Upper lobe of right lung (tissue), 1 donor: ENCODE data around the gene DNTTIP2. TPM values are rescaled to one million over a fixed set of nuclear protein-coding genes. Genes with fewer than 3 reads are reported as not detected.
"Not testable (repeated sequence)": the region's sequence is repeated elsewhere in the genome, so short reads cannot be mapped to it uniquely, and the experiment has no call there.

Experiments
- ATAC-seq: fragments of 200-7000 bp; cut with Tn5 transposase; one replicate; pipeline ENCODE4 v1.9.1; 2020; ENCODE audit warnings: mild to moderate bottlenecking, moderate library complexity
- DNase-seq: peaks from one replicate; pipeline ENCODE4 v3.0.0-alpha.2; 2020
- H3K27ac ChIP-seq: fragments of 200-600 bp; one replicate; pipeline ENCODE4 v1.8.0; 2022
- H3K27me3 ChIP-seq: fragments of 200-600 bp; one replicate; pipeline ENCODE4 v1.8.0; 2022; ENCODE audit warnings: mild to moderate bottlenecking
- H3K36me3 ChIP-seq: fragments of 200-600 bp; one replicate; pipeline ENCODE4 v1.8.0; 2022
- H3K4me1 ChIP-seq: fragments of 200-600 bp; one replicate; pipeline ENCODE4 v1.8.0; 2022
- H3K4me3 ChIP-seq: fragments of 200-600 bp; one replicate; pipeline ENCODE4 v1.8.0; 2022; ENCODE audit warnings: mild to moderate bottlenecking
- H3K9me3 ChIP-seq: fragments of 200-600 bp; one replicate; pipeline ENCODE4 v1.8.0; 2022
- intact Hi-C: fragments of 100-400 bp; cut with DNase I; formaldehyde crosslinking; loops from one replicate; pipeline ENCODE4 v1.11.0; 2022
- long read RNA-seq: library from polyadenylated mRNA; unstranded; transcript quantifications from one replicate; pipeline ENCODE4 v2.0.0, GENCODE V29; 2021
- total RNA-seq: library from RNA; stranded (reverse); fragmentation: NEBNext Ultra II Directional; extraction: Animal tissue kit (Norgen Biotek cat#: 25700); gene quantifications from one replicate; pipeline ENCODE4 v1.2.1, GENCODE V29; 2021
- TF ChIP-seq, protein P1 (sequence below): fragments of 200-600 bp; IDR thresholded peaks from one replicate; pipeline ENCODE4 v1.8.0; 2022; ENCODE audit warnings: antibody characterized with exemption
- donor health status: DM: no; HTN: yes; CAD: no; lungs with severe emphysema.

The DNTTIP2 gene, protein sequence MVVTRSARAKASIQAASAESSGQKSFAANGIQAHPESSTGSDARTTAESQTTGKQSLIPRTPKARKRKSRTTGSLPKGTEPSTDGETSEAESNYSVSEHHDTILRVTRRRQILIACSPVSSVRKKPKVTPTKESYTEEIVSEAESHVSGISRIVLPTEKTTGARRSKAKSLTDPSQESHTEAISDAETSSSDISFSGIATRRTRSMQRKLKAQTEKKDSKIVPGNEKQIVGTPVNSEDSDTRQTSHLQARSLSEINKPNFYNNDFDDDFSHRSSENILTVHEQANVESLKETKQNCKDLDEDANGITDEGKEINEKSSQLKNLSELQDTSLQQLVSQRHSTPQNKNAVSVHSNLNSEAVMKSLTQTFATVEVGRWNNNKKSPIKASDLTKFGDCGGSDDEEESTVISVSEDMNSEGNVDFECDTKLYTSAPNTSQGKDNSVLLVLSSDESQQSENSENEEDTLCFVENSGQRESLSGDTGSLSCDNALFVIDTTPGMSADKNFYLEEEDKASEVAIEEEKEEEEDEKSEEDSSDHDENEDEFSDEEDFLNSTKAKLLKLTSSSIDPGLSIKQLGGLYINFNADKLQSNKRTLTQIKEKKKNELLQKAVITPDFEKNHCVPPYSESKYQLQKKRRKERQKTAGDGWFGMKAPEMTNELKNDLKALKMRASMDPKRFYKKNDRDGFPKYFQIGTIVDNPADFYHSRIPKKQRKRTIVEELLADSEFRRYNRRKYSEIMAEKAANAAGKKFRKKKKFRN
- 49.0 TPM for total RNA-seq
- long read RNA-seq, full-length matches to known transcripts: 77 of 87 reads
- long read RNA-seq, partial matches to known transcripts: 6 of 87 reads
- long read RNA-seq, other reads (novel, unspliced or antisense): 4 of 87 reads

DNA sequence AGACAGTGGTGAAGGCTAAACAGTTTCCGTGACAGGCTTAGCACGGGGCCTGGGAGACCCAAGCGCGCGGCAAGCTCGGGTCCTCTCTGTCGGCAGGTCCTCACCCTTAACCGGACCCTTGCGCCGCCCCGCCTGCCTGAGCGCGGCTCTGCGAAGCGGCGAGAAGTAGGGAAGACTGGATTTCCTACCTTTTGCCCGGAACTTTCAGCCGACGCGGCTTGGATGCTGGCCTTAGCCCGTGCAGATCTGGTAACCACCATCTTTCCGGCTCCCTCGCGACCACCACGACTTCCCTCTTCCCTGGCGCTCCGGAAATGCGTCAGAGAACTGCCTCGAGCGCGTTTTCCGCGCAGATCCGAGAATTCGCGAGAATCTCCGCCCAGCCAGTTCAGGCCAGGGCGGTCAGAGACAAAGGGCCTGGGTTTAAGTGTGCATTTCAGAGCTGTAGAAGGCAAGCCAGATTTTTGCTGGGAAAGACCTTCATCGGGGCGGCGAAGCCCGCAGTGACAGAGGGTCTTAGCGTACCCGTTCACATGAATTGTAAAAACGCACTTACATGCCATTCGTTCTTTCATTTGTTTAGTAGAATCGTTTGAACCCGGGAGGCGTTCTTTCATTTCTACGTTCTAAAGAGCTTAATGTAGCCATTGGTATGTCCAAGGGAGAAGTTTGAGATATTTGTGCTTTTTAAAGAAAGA is at the start of gene DNTTIP2:
DNTTIP2 (minus strand) TSS at position 318 of the 698 bp plus-strand sequence; CDS start at position 260, 58 bp downstream.
- Histone ChIP-seq H3K9me3 (no peaks in the 10 kb centered on the region), H3K36me3 (peaks cover 36% of the 10 kb centered on the region), H3K4me1 (peaks cover 29% of the 10 kb centered on the region), H3K27me3 (no peaks in the 10 kb centered on the region), H3K27ac (peak within 1 kb of the TSS; percentile 92), H3K4me3 (peak within 1 kb of the TSS; percentile 90)
- intact Hi-C loops: no loop called here
- ATAC-seq (peak; percentile 98), DNase-seq (peak; percentile 94)
- TF ChIP-seq, protein P1, sequence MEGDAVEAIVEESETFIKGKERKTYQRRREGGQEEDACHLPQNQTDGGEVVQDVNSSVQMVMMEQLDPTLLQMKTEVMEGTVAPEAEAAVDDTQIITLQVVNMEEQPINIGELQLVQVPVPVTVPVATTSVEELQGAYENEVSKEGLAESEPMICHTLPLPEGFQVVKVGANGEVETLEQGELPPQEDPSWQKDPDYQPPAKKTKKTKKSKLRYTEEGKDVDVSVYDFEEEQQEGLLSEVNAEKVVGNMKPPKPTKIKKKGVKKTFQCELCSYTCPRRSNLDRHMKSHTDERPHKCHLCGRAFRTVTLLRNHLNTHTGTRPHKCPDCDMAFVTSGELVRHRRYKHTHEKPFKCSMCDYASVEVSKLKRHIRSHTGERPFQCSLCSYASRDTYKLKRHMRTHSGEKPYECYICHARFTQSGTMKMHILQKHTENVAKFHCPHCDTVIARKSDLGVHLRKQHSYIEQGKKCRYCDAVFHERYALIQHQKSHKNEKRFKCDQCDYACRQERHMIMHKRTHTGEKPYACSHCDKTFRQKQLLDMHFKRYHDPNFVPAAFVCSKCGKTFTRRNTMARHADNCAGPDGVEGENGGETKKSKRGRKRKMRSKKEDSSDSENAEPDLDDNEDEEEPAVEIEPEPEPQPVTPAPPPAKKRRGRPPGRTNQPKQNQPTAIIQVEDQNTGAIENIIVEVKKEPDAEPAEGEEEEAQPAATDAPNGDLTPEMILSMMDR: no peak

DNA sequence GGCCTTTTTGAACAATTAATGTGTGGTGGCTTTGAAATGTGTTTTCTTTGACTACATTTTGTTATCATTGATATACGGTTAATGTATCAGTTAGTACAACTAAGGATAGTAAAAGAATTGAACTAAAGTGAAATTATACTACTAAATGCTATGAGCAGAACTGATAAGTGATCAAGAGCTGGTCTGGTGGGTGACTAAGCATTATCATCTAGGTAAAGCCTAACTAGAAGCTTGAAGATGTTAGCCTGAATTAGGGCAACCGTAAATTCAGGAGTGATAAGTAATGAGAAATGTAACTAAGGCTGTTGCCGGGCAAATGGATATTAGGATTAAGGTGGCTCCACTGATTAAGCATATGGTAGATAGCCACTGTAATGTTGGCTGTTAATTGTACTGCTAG is 46.2 kb upstream of the DNTTIP2 start:
- no peaks in the 10 kb centered on the region for H3K27me3 ChIP-seq
- H3K4me1 ChIP-seq: no peaks in the 10 kb centered on the region
- no peak for DNase-seq
- H3K9me3 ChIP-seq: no peaks in the 10 kb centered on the region
- no peaks in the 10 kb centered on the region for H3K36me3 ChIP-seq
- H3K4me3 ChIP-seq: no peak overlapping the region
- TF ChIP-seq, protein P1: no peak
- H3K27ac ChIP-seq: no peak overlapping the region
- no peak for ATAC-seq
- intact Hi-C loops: no loop called here

DNA sequence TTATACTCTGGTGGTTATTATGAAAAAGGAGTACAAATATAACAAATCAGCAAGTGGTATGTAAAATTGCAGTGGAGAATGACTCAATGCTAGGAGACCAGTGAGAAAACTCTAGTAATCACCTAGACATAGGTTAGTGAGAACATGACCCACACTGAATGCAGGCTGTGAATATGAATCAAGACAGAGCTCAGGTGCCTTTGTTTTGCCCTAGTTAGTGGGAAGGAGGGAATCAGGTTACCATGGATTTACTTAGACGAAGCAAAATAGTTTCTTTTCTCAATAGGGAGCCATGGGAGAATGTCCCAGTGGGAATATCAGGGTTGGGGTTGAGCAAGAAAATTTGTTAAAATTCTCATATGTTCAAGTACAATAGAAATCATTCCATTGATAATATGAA is 40.8 kb upstream of the DNTTIP2 start:
- no peak for DNase-seq
- Histone ChIP-seq H3K27me3 (no peaks in the 10 kb centered on the region), H3K36me3 (no peaks in the 10 kb centered on the region), H3K9me3 (no peaks in the 10 kb centered on the region), H3K4me1 (no peaks in the 10 kb centered on the region), H3K27ac (no peak overlapping the region), H3K4me3 (no peak overlapping the region)
- TF ChIP-seq, protein P1: no peak
- ATAC-seq: no peak
- intact Hi-C loops: no loop called here

DNA sequence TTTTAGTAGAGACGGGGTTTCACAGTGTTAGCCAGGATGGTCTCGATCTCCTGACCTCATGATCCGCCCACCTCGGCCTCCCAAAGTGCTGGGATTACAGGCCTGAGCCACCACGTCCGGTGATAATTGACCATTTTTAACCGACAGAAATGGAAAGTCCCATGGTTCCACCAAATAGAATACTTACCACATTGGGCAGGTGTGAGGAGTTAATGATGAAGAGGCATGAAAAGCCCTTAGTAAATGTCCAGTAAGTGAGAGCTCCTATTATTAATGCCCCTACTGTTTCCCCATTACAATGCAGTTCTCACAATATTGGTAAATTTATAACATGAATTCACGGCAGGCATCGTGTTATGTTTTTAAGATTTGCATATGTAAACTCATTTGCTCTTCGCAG is 38.3 kb upstream of the DNTTIP2 start:
- intact Hi-C loops: no loop called here
- TF ChIP-seq, protein P1: no peak
- Histone ChIP-seq H3K36me3 (no peaks in the 10 kb centered on the region), H3K27ac (no peak overlapping the region), H3K27me3 (no peaks in the 10 kb centered on the region), H3K4me1 (no peaks in the 10 kb centered on the region), H3K9me3 (no peaks in the 10 kb centered on the region), H3K4me3 (no peak overlapping the region)
- no peak for DNase-seq
- no peak for ATAC-seq

DNA sequence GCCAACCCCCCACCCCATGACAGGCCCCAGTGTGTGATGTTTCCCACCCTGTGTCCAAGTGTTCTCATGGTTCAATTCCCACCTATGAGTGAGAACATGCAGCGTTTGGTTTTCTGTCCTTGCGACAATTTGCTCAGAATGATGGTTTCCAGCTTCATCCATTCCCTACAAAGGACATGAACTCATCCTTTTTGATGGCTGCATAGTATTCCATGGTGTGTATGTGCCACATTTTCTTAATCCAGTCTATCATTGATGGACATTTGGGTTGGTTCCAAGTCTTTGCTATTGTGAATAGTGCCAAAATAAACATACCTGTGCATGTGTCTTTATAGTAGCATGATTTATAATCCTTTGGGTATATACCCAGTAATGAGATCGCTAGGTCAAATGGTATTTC is 31.9 kb upstream of the DNTTIP2 start:
- H3K36me3 ChIP-seq, DNase-seq, intact Hi-C loops, H3K4me3 ChIP-seq, H3K9me3 ChIP-seq, H3K27ac ChIP-seq, ATAC-seq, H3K27me3 ChIP-seq: not testable (repeated sequence)
- peaks cover 12% of the 10 kb centered on the region for H3K4me1 ChIP-seq
